ENCODE data around the gene PIEZO2.

Gene PIEZO2

GRCh38 chr18:11000071-11000470, 149.3 kb downstream of the PIEZO2 start:
- in situ Hi-C loops (cut with MboI; ENCODE audit: low pct_unique_long_range_greater_than_20kb, low sequenced_read_pairs, unreplicated experiment) = no loop called here
- no peak for DNase-seq (ENCODE audit: low spot score)
- TF ChIP-seq CTCF (IDR thresholded peaks at IDR 0.05; ENCODE audit: extremely low read depth, insufficient read depth, missing control alignments) = no peak

- in situ Hi-C loops (cut with MboI; ENCODE audit: low pct_unique_long_range_greater_than_20kb, low sequenced_read_pairs, unreplicated experiment) = no loop called here
These were observed 151.5 kb downstream of the PIEZO2 start for GRCh38 chr18:10997885-10998284.

GRCh38 chr18:10995550-10995949, 153.8 kb downstream of the PIEZO2 start:
- DNase-seq (ENCODE audit: low spot score) = no peak
- TF ChIP-seq CTCF (IDR thresholded peaks at IDR 0.05; ENCODE audit: extremely low read depth, insufficient read depth, missing control alignments) = no peak
- in situ Hi-C loops (cut with MboI; ENCODE audit: low pct_unique_long_range_greater_than_20kb, low sequenced_read_pairs, unreplicated experiment) = no loop called here

More at GRCh38 chr18:10997885-10998284, 151.5 kb downstream of the PIEZO2 start:
- no peak for TF ChIP-seq CTCF (IDR thresholded peaks at IDR 0.05; ENCODE audit: extremely low read depth, insufficient read depth, missing control alignments)
- no peak for DNase-seq (ENCODE audit: low spot score)

GRCh38 chr18:10989486-10989885, 159.9 kb downstream of the PIEZO2 start:
- no peak for DNase-seq (ENCODE audit: low spot score)
- in situ Hi-C loops (cut with MboI; ENCODE audit: low pct_unique_long_range_greater_than_20kb, low sequenced_read_pairs, unreplicated experiment) = no loop called here
- no peak for TF ChIP-seq CTCF (IDR thresholded peaks at IDR 0.05; ENCODE audit: extremely low read depth, insufficient read depth, missing control alignments)

- in situ Hi-C loops (cut with MboI; ENCODE audit: low pct_unique_long_range_greater_than_20kb, low sequenced_read_pairs, unreplicated experiment) = no loop called here
- no peak for DNase-seq (ENCODE audit: low spot score)
- no peak for TF ChIP-seq CTCF (IDR thresholded peaks at IDR 0.05; ENCODE audit: extremely low read depth, insufficient read depth, missing control alignments)
These were observed 163.7 kb downstream of the PIEZO2 start for GRCh38 chr18:10985689-10986088.

GRCh38 chr18:10979411-10979810, 170.0 kb downstream of the PIEZO2 start:
- DNase-seq (ENCODE audit: low spot score) = no peak
- TF ChIP-seq CTCF (IDR thresholded peaks at IDR 0.05; ENCODE audit: extremely low read depth, insufficient read depth, missing control alignments) = no peak
- in situ Hi-C loops (cut with MboI; ENCODE audit: low pct_unique_long_range_greater_than_20kb, low sequenced_read_pairs, unreplicated experiment) = no loop called here

- in situ Hi-C loops (cut with MboI; ENCODE audit: low pct_unique_long_range_greater_than_20kb, low sequenced_read_pairs, unreplicated experiment) = no loop called here
- DNase-seq (ENCODE audit: low spot score) = no peak
- TF ChIP-seq CTCF (IDR thresholded peaks at IDR 0.05; ENCODE audit: extremely low read depth, insufficient read depth, missing control alignments) = no peak
These were observed 172.3 kb downstream of the PIEZO2 start for GRCh38 chr18:10977042-10977441.

All from GM13977 (cell line).